Neural cell (in vitro differentiated cells): ENCODE results near the gene MED29. TPM values are rescaled to one million over a fixed set of nuclear protein-coding genes. Genes with fewer than 3 reads are reported as not detected.

Experiments used
- H2AFZ ChIP-seq: fragments of 200-600, 300-800 bp; sonication (generic), shearing (Covaris generic); 2 replicates; pipeline ENCODE4 v1.6.0; 2014; ENCODE audit warnings: low read depth, mild to moderate bottlenecking, antibody characterized with exemption, low read length, moderate library complexity
- H3F3A ChIP-seq: fragments of 200-600 bp; shearing (Covaris generic); 2 replicates; pipeline ENCODE4 v1.6.1; 2016; ENCODE audit warnings: mild to moderate bottlenecking, moderate library complexity, mixed read lengths, antibody characterized with exemption, low read length; ENCODE audit not compliant: insufficient read depth, poor library complexity, severe bottlenecking
- H3K27ac ChIP-seq: fragments of 200-600, 300-800 bp; sonication (generic), shearing (Covaris generic); 2 replicates; pipeline ENCODE4 v1.5.1; 2014; ENCODE audit warnings: mild to moderate bottlenecking, low read length, moderate library complexity
- H3K27me3 ChIP-seq: fragments of 300-800, 200-600 bp; sonication (generic), shearing (Covaris generic); 2 replicates; pipeline ENCODE4 v1.6.0; 2014; ENCODE audit warnings: mild to moderate bottlenecking, low read depth, low read length, moderate library complexity; ENCODE audit not compliant: insufficient read depth
- H3K36me3 ChIP-seq: fragments of 300-800, 200-600 bp; sonication (generic), shearing (Covaris generic); 2 replicates; pipeline ENCODE4 v1.5.1; 2014; ENCODE audit warnings: mild to moderate bottlenecking, antibody characterized with exemption, low read length, moderate library complexity; ENCODE audit not compliant: insufficient read depth
- H3K4me2 ChIP-seq: fragments of 300-800, 200-600 bp; sonication (generic), shearing (Covaris generic); 2 replicates; pipeline ENCODE4 v1.6.0; 2014; ENCODE audit warnings: mild to moderate bottlenecking, low read length
- H3K4me3 ChIP-seq: fragments of 300-800, 200-600 bp; sonication (generic), shearing (Covaris generic); 2 replicates; pipeline ENCODE4 v1.5.1; 2014; ENCODE audit warnings: mild to moderate bottlenecking, low read length, moderate library complexity
- H3K79me2 ChIP-seq: fragments of 200-600 bp; shearing (Covaris generic); replicated peaks from 2 replicates; pipeline ENCODE4 v1.6.0; 2014; ENCODE audit warnings: mild to moderate bottlenecking, low read length, moderate library complexity; ENCODE audit not compliant: insufficient read depth
- H3K9ac ChIP-seq: fragments of 300-800, 200-600 bp; sonication (generic), shearing (Covaris generic); 2 replicates; pipeline ENCODE4 v1.6.1; 2016; ENCODE audit warnings: mild to moderate bottlenecking, low read length, mixed read lengths
- H3K9me2 ChIP-seq: fragments of 200-600 bp; shearing (Covaris generic); 2 replicates; pipeline ENCODE4 v1.6.1; 2016; ENCODE audit warnings: mild to moderate bottlenecking, low read length, mixed read lengths; ENCODE audit not compliant: insufficient read depth
- H3K9me3 ChIP-seq: fragments of 200-600, 300-800 bp; sonication (generic), shearing (Covaris generic); 2 replicates; pipeline ENCODE4 v1.6.1; 2016; ENCODE audit warnings: mild to moderate bottlenecking, mixed run types, low read length, moderate library complexity, mixed read lengths
- H4K20me1 ChIP-seq: fragments of 200-600 bp; shearing (Covaris generic); 2 replicates; pipeline ENCODE4 v1.6.1; 2016; ENCODE audit warnings: mild to moderate bottlenecking, mixed run types; ENCODE audit not compliant: insufficient read depth
- EP300 ChIP-seq: fragments of 450-650 bp; conservative IDR thresholded peaks from 2 replicates; pipeline ENCODE4 v1.6.1; 2014; ENCODE audit warnings: antibody characterized with exemption, mild to moderate bottlenecking, moderate library complexity; ENCODE audit not compliant: poor library complexity, severe bottlenecking
- EZH2 ChIP-seq: fragments of 200-600, 300-800 bp; shearing (Covaris generic), sonication (generic); IDR thresholded peaks from 2 replicates; pipeline ENCODE4 v1.6.1; 2014; ENCODE audit warnings: antibody characterized with exemption, low read length, borderline replicate concordance, mild to moderate bottlenecking; ENCODE audit not compliant: insufficient read depth, poor library complexity, severe bottlenecking
- MXI1 ChIP-seq: fragments of 450-650 bp; conservative IDR thresholded peaks from 2 replicates; pipeline ENCODE4 v1.6.1; 2014; ENCODE audit warnings: antibody characterized with exemption, mild to moderate bottlenecking; ENCODE audit not compliant: poor library complexity, severe bottlenecking
- POLR2AphosphoS5 ChIP-seq: IDR thresholded peaks from 2 replicates; pipeline ENCODE4 v1.6.1; 2012
- RAD21 ChIP-seq: fragments of 450-650 bp; conservative IDR thresholded peaks from 2 replicates; pipeline ENCODE4 v1.6.1; 2014; ENCODE audit warnings: antibody characterized with exemption, mild to moderate bottlenecking, moderate library complexity
- SMC3 ChIP-seq: fragments of 450-650 bp; conservative IDR thresholded peaks from 2 replicates; pipeline ENCODE4 v1.6.1; 2014; ENCODE audit warnings: antibody characterized with exemption, mild to moderate bottlenecking, moderate library complexity; ENCODE audit not compliant: poor library complexity
- TAF1 ChIP-seq: IDR thresholded peaks from 2 replicates; pipeline ENCODE4 v1.6.1; 2012; ENCODE audit warnings: low read depth
- polyA plus RNA-seq: library from polyadenylated mRNA; depleted of rRNA; stranded (reverse); fragments of >200 nt; gene quantifications from 2 replicates; pipeline ENCODE4 v1.2.3, GENCODE V29; 2014
- TF ChIP-seq, protein P1 (sequence below): IDR thresholded peaks from 2 replicates; pipeline ENCODE4 v1.6.1; 2012; ENCODE audit warnings: borderline replicate concordance
- TF ChIP-seq, protein P2 (sequence below): fragments of 450-650 bp; IDR thresholded peaks from 2 replicates; pipeline ENCODE4 v1.5.1; 2014; ENCODE audit warnings: antibody characterized with exemption, mild to moderate bottlenecking, moderate library complexity; ENCODE audit not compliant: poor library complexity, severe bottlenecking

The MED29 gene
- polyA plus RNA-seq, 1 donor from 2014 or later = 39.5 TPM

DNA sequence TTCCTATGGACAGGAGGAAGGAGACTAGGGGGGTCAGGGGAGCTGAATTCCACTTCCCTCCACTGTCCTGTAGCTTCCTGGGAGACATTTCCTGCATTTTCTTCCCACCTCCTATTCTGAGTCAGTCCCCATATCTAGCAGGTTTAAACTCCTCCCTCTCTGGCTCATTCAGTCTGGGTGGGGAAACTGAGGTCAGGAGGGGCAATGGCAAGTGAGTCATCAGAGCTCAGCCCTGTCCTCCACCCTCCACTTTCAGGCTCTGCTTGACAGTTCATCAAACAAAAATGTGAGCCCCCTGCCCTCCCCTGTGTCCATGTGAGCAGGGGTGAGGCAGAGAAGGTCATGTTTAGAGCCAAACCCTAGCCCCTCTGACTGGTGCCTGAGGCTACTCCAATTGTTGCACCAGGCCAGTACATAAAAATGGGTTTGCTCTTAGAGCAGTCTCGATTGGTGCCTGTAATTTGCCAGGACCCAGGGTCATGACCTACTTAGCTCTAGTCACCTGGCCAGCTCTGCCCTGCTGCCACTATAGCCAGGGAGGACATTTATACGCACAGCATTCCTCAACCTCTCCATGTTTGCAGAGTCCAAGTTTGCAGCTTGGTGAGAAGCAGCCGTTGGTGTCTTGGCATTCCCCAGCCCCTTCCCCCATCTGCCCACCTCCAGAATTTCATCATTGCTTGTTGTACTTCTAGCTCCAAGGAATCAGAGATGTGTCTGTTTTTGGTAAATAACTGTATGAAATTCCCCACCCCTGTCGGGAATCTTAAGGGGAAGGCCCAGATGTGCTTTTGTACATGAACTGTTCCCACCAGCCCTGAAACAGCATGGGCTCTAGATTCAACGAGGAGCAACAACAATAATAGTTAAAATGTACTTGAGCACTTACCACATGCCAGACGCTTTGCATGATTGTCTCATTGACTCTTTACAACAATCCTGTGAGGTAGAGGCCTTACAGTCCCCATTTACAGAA lies 28.2 kb upstream of the MED29 start:
- Histone ChIP-seq H4K20me1 (no peaks in the 10 kb centered on the region), H3K79me2 (no peaks in the 10 kb centered on the region), H3K36me3 (no peaks in the 10 kb centered on the region), H3K4me2 (no peak overlapping the region), H3F3A (no peaks in the 10 kb centered on the region), H3K9me3 (no peaks in the 10 kb centered on the region), H3K27ac (no peak overlapping the region), H2AFZ (no peak overlapping the region), H3K4me3 (no peak overlapping the region), H3K9ac (no peak overlapping the region), H3K9me2 (no peaks in the 10 kb centered on the region), H3K27me3 (no peaks in the 10 kb centered on the region)
- TF ChIP-seq, protein P1, sequence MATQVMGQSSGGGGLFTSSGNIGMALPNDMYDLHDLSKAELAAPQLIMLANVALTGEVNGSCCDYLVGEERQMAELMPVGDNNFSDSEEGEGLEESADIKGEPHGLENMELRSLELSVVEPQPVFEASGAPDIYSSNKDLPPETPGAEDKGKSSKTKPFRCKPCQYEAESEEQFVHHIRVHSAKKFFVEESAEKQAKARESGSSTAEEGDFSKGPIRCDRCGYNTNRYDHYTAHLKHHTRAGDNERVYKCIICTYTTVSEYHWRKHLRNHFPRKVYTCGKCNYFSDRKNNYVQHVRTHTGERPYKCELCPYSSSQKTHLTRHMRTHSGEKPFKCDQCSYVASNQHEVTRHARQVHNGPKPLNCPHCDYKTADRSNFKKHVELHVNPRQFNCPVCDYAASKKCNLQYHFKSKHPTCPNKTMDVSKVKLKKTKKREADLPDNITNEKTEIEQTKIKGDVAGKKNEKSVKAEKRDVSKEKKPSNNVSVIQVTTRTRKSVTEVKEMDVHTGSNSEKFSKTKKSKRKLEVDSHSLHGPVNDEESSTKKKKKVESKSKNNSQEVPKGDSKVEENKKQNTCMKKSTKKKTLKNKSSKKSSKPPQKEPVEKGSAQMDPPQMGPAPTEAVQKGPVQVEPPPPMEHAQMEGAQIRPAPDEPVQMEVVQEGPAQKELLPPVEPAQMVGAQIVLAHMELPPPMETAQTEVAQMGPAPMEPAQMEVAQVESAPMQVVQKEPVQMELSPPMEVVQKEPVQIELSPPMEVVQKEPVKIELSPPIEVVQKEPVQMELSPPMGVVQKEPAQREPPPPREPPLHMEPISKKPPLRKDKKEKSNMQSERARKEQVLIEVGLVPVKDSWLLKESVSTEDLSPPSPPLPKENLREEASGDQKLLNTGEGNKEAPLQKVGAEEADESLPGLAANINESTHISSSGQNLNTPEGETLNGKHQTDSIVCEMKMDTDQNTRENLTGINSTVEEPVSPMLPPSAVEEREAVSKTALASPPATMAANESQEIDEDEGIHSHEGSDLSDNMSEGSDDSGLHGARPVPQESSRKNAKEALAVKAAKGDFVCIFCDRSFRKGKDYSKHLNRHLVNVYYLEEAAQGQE = no peak
- TF ChIP-seq RAD21 = no peak
- TF ChIP-seq, protein P2, sequence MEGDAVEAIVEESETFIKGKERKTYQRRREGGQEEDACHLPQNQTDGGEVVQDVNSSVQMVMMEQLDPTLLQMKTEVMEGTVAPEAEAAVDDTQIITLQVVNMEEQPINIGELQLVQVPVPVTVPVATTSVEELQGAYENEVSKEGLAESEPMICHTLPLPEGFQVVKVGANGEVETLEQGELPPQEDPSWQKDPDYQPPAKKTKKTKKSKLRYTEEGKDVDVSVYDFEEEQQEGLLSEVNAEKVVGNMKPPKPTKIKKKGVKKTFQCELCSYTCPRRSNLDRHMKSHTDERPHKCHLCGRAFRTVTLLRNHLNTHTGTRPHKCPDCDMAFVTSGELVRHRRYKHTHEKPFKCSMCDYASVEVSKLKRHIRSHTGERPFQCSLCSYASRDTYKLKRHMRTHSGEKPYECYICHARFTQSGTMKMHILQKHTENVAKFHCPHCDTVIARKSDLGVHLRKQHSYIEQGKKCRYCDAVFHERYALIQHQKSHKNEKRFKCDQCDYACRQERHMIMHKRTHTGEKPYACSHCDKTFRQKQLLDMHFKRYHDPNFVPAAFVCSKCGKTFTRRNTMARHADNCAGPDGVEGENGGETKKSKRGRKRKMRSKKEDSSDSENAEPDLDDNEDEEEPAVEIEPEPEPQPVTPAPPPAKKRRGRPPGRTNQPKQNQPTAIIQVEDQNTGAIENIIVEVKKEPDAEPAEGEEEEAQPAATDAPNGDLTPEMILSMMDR = no peak
- TF ChIP-seq MXI1 = no peak
- TF ChIP-seq SMC3 = no peak
- TF ChIP-seq EZH2 = no peak
- TF ChIP-seq EP300 = no peak
- no peak for TF ChIP-seq POLR2AphosphoS5
- TF ChIP-seq TAF1 = no peak

DNA sequence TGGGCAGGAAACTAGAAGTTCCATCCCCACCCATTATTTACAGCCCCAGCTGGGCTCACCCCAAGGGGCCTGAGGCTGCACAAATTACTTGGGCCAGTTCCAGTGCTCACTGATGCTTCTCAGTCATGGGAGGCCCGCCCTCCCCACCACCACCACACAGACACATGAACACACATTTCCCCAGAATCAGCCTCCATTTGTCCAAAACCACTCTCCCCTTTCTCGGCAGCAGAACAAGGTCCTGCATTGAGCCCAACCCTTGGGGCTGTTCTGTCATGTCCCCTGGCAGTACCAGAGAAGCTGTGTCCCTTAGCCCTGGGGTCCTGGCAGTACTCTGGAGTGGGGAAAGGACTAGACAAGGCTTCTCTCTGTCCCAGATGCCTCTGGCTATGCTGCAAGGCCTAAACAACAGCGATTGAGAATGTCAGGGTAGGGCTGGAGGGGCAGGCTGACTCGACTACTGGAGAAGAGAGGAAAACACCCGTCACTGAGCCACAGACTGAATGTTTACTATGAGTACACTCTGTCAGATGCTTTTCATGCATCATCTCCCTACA lies 27.2 kb upstream of the MED29 start:
- no peaks in the 10 kb centered on the region for H3K79me2 ChIP-seq
- no peak overlapping the region for H3K4me3 ChIP-seq
- no peaks in the 10 kb centered on the region for H3K9me3 ChIP-seq
- H2AFZ ChIP-seq = no peak overlapping the region
- TF ChIP-seq EZH2 = no peak
- TF ChIP-seq EP300 = no peak
- TF ChIP-seq, protein P2 = no peak
- no peak for TF ChIP-seq TAF1
- TF ChIP-seq, protein P1 = no peak
- TF ChIP-seq POLR2AphosphoS5 = no peak
- TF ChIP-seq RAD21 = no peak
- no peak for TF ChIP-seq MXI1
- TF ChIP-seq SMC3 = no peak
- no peaks in the 10 kb centered on the region for H4K20me1 ChIP-seq
- no peak overlapping the region for H3K4me2 ChIP-seq
- H3K9ac ChIP-seq = no peak overlapping the region
- H3K27me3 ChIP-seq = no peaks in the 10 kb centered on the region
- no peaks in the 10 kb centered on the region for H3F3A ChIP-seq
- no peaks in the 10 kb centered on the region for H3K9me2 ChIP-seq
- H3K36me3 ChIP-seq = no peaks in the 10 kb centered on the region
- H3K27ac ChIP-seq = no peak overlapping the region
